Astrocyte of the hippocampus (primary cell): ENCODE measurements around the gene RIOX2.

Experiments used
- DNase-seq: peaks from one replicate; pipeline ENCODE4 v3.0.0; 2011; ENCODE audit warnings: low read depth, low spot score

Gene RIOX2

GRCh38 chr3:97954228-97954827 is 17.9 kb downstream of the RIOX2 start:
- DNase-seq = no peak

- no peak for DNase-seq
Observed at GRCh38 chr3:97952872-97953271, 19.4 kb downstream of the RIOX2 start.

- no peak for DNase-seq
Observed at GRCh38 chr3:97952280-97952679, 20.0 kb downstream of the RIOX2 start.

GRCh38 chr3:97950360-97950759 is 21.9 kb downstream of the RIOX2 start:
- DNase-seq = no peak

GRCh38 chr3:97949743-97950142 is 22.5 kb downstream of the RIOX2 start:
- no peak for DNase-seq

- no peak for DNase-seq
Observed at GRCh38 chr3:97949110-97949485, 23.1 kb downstream of the RIOX2 start.

GRCh38 chr3:97948351-97949109 is 23.7 kb downstream of the RIOX2 start:
- DNase-seq = no peak

GRCh38 chr3:97942801-97943546 is 29.3 kb downstream of the RIOX2 start:
- peak; percentile 27 for DNase-seq

GRCh38 chr3:97940034-97940433 is 32.2 kb downstream of the RIOX2 start:
- no peak for DNase-seq

GRCh38 chr3:97939401-97939800 is 32.8 kb downstream of the RIOX2 start:
- no peak for DNase-seq

- DNase-seq = no peak
Observed at GRCh38 chr3:97938444-97938843, 33.8 kb downstream of the RIOX2 start.

- DNase-seq = no peak
Observed at GRCh38 chr3:97937205-97937604, 35.0 kb downstream of the RIOX2 start.

GRCh38 chr3:97935842-97936241 is 36.4 kb downstream of the RIOX2 start:
- DNase-seq = no peak

GRCh38 chr3:97934980-97935695 is 37.1 kb downstream of the RIOX2 start:
- DNase-seq = no peak

GRCh38 chr3:97932387-97932801 is 39.8 kb downstream of the RIOX2 start:
- DNase-seq = no peak

- no peak for DNase-seq
Observed at GRCh38 chr3:97931218-97931617, 41.0 kb downstream of the RIOX2 start.

GRCh38 chr3:97930018-97930417 is 42.2 kb downstream of the RIOX2 start:
- DNase-seq = no peak

- DNase-seq = no peak
Observed at GRCh38 chr3:97928986-97929385, 43.2 kb downstream of the RIOX2 start.

- peak; percentile 41 for DNase-seq
Observed at GRCh38 chr3:97927704-97928103, 44.5 kb downstream of the RIOX2 start.

- peak; percentile 31 for DNase-seq
Observed at GRCh38 chr3:97917813-97918536, 54.3 kb downstream of the RIOX2 start.

- no peak for DNase-seq
Observed at GRCh38 chr3:97916576-97916975, 55.7 kb downstream of the RIOX2 start.
